ENCODE measurements around the gene GBA2.

GBA2 gene

GRCh38 chr9:35714579-35715252, 34.3 kb downstream of the GBA2 start:
- TF ChIP-seq, protein P1, sequence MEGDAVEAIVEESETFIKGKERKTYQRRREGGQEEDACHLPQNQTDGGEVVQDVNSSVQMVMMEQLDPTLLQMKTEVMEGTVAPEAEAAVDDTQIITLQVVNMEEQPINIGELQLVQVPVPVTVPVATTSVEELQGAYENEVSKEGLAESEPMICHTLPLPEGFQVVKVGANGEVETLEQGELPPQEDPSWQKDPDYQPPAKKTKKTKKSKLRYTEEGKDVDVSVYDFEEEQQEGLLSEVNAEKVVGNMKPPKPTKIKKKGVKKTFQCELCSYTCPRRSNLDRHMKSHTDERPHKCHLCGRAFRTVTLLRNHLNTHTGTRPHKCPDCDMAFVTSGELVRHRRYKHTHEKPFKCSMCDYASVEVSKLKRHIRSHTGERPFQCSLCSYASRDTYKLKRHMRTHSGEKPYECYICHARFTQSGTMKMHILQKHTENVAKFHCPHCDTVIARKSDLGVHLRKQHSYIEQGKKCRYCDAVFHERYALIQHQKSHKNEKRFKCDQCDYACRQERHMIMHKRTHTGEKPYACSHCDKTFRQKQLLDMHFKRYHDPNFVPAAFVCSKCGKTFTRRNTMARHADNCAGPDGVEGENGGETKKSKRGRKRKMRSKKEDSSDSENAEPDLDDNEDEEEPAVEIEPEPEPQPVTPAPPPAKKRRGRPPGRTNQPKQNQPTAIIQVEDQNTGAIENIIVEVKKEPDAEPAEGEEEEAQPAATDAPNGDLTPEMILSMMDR (conservative IDR thresholded peaks at IDR 0.05), result no peak
- no peak overlapping the region for H3K27ac ChIP-seq

DNA sequence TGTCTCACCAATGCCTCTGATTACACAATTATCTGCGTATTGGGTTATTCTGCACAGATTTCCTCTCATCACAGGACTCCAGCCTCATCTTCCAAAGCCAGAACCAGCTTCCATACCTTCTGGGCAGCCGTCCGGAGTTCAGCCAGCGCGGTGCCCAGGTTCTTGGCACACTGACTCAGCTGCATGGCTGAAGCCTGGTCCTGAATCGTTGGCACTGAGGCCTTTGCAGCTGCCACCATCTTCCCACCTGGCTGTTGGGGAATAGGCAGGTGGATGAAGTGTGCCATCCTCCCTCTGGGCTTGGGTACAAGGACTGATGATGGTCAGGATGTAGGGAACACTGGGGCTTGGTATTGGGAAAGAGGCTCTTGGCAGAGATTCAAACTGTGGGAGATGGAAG, 34.9 kb downstream of the GBA2 start:
- no peak overlapping the region for H3K27ac ChIP-seq
- TF ChIP-seq, protein P1 (conservative IDR thresholded peaks at IDR 0.05), result no peak

- H3K27ac ChIP-seq, result no peak overlapping the region
- TF ChIP-seq, protein P1 (conservative IDR thresholded peaks at IDR 0.05), result no peak
Observed at GRCh38 chr9:35713578-35713977, 35.5 kb downstream of the GBA2 start.

DNA sequence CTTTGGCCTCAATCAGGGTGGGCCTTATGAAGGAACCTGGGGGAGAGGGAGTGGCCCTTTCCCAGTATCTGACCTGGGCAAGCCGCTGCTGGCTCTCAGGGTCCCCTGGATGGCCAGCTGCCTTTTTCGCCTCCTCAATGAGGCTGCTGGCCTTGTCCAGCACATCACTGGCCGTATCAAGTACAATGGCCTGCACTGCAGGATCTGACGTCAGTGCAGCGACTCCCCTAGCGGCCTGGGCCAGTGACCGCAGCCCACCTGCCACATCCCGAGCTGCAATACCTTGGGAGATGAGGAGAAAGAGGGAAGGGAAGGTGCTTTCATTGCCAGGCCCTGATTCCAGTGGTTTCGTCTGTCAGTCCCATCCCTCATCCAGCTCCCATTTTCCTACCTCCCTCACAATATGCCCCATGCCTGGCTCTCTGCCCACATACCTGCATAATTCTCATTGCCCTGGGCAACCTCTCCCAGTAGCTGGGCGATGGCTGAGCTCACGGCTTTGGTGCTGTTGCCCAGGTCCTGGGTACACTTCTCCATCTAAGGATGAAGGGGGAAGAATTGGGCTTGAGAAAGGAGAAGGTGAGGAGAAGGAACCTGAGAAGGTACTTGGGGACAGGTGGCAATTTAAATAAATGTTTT, 36.1 kb downstream of the GBA2 start:
- H3K27ac ChIP-seq, result no peak overlapping the region
- TF ChIP-seq, protein P1 (conservative IDR thresholded peaks at IDR 0.05), result peak; percentile 16

DNA sequence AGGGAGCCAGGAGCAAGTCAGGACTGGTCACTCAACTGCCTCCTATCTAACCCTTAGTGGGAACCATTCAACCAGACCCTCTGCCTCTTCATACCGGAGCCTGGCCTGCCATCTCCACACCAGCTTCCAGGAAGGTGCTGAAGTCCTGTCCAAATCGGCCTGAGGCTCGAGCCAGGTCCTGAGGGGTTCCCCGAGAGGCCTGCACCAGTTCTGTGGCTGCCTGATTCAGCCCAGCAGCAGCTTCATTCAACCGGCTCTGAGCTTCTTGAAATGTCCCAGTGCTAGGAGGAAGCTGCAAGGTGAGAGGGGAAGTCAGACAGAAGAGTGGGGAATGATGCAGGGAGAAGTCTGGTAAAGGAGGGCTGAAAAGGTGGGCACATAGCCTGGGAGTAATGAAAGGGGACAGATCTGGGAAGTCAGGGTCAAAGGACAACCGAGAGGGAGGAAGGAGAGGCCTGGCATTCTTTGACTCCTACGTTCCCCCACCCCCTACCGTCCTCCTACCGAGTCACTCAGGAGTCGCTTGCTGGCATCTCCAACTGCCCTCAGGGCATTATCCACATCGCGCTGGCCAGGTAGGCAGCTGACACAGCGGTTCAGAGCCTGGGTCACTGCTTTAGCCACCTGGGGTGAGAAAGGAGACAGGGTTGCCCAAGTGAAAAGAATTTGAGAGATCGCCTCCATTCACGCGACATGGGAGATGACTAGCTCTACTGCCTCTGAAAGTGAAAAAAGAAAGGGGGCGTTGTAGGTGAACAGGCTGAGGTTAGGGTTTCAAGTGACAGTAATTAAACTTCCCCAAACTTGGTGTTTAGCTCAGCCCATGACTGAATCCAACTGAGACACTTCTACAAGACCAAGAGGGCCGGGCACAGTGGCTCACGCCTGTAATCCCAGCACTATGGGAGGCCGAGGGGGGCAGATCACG, 37.3 kb downstream of the GBA2 start:
- TF ChIP-seq, protein P1 (conservative IDR thresholded peaks at IDR 0.05), result no peak
- no peak overlapping the region for H3K27ac ChIP-seq

- H3K27ac ChIP-seq, result no peak overlapping the region
- TF ChIP-seq, protein P1 (conservative IDR thresholded peaks at IDR 0.05), result no peak
Observed at GRCh38 chr9:35710818-35711500, 38.1 kb downstream of the GBA2 start.

All from VCaP (cell line).